ENCODE measurements around the gene CNOT3.
"Not testable (repeated sequence)": the region's sequence is repeated elsewhere in the genome, so short reads cannot be mapped to it uniquely, and the experiment has no call there.

The CNOT3 gene

GRCh38 chr19:54190503-54191010 lies 53.0 kb downstream of the CNOT3 start:
- DNase-seq (ENCODE audit: low read depth in 1 of 2, low spot score in 1 of 2): peak; percentile 99 to 100

- DNase-seq (ENCODE audit: low read depth in 1 of 2, low spot score in 1 of 2): peak in 1 of 2 donors; percentile 76
These were observed 53.6 kb downstream of the CNOT3 start, which contains the start of gene TSEN34 for GRCh38 chr19:54191011-54191810. TSEN34 (plus strand) TSS chr19:54191308; CDS start chr19:54191365, 57 bp downstream.

- DNase-seq (ENCODE audit: low read depth in 1 of 2, low spot score in 1 of 2): no peak
These were observed 54.4 kb downstream of the CNOT3 start for GRCh38 chr19:54191811-54192453.

GRCh38 chr19:54193011-54193410 lies 55.4 kb downstream of the CNOT3 start:
- DNase-seq (ENCODE audit: low read depth in 1 of 2, low spot score in 1 of 2): no peak

- DNase-seq (ENCODE audit: low read depth in 1 of 2, low spot score in 1 of 2): not testable (repeated sequence)
These were observed 56.9 kb downstream of the CNOT3 start for GRCh38 chr19:54194463-54194862.

DNA sequence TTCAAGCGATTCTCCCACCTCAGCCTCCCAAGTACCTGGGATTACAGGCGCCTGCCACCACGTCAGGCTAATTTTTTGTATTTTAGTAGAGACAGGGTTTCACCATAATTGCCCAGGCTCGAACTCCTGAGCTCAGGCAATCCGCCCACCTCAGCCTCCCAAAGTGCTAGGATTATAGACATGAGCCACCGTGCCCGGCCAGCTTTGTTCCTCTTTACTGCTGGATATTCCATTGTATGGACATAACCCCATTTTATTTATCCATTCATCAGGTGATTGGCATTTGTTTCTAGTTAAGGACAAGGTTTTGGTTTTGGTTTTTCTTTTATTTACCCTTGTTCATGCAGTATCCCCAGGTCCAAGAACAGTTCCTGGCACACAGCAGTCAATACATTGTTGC lies 59.0 kb downstream of the CNOT3 start:
- no peak for DNase-seq (ENCODE audit: low read depth in 1 of 2, low spot score in 1 of 2)

- DNase-seq (ENCODE audit: low read depth in 1 of 2, low spot score in 1 of 2): no peak
These were observed 59.6 kb downstream of the CNOT3 start for GRCh38 chr19:54197121-54197520.

DNA sequence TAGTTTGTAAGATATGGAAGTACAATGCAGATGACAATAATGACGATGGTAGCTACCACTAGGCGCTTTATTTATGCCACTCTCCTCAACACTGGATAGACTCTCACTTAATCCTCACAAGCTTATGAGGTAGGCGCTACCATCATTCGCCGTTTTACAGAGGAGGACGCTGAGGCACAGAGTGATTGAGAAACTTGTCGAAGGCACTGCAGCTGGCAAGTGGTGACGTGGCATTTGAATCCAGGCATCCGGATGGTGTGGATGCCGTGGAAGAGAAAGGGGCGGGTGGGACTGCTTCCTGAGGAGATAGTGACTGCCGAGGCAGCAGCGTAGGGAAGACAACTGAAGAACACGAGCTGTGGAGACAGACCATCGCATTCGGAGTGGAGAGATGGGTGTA lies 61.8 kb downstream of the CNOT3 start:
- DNase-seq (ENCODE audit: low read depth in 1 of 2, low spot score in 1 of 2): no peak

DNA sequence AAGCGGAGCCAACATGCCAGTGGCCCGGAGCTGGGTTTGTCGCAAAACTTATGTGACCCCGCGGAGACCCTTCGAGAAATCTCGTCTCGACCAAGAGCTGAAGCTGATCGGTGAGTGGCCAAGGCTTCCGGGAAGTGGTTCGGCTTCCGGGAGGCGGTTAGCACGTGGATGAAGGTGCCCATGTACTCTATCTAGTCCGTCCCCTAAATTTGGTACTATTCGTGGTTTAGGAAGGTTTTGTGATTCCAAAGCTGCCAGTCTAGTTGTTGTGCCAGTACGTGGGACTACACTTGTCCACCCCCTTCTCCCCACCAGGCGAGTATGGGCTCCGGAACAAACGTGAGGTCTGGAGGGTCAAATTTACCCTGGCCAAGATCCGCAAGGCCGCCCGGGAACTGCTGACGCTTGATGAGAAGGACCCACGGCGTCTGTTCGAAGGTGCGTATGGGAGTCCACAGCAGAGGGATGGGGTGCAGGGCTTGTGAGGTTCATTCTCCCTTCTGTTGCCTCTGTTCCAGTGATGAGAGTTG lies 63.7 kb downstream of the CNOT3 start:
- DNase-seq (ENCODE audit: low read depth in 1 of 2, low spot score in 1 of 2): no peak

GRCh38 chr19:54201980-54202379 lies 64.4 kb downstream of the CNOT3 start:
- DNase-seq (ENCODE audit: low read depth in 1 of 2, low spot score in 1 of 2): no peak

DNA sequence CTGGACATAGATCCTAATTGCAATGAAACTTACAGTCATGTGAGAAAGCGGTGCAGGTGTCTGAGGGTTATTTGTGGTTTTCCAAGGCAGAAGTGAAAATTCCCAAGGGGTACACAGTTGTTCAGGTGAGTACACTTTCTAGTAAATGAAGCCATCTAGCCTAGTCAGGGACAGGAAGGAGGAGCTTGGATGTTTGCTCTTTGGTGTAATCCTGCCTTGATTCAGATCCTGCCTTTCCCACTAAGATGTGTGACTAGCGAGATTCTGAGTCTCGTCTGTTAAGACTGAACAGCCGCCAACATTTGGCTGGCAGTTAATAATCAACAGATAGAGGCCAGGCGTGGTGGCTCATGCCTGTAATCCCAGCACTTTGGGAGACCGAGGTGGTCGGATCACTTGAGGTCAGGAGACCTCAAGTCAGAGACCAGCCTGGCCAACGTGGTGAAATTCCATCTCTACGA lies 65.6 kb downstream of the CNOT3 start:
- no peak for DNase-seq (ENCODE audit: low read depth in 1 of 2, low spot score in 1 of 2)

GRCh38 chr19:54204767-54205468 lies 67.4 kb downstream of the CNOT3 start:
- no peak for DNase-seq (ENCODE audit: low read depth in 1 of 2, low spot score in 1 of 2)

Data from activated CD4-positive, alpha-beta T cell treated with anti-CD3 and anti-CD28 coated beads, Interleukin-2, amount 50 U/mL, for 24 hours (primary cell).